ENCODE results near the gene ARHGAP42.

GRCh38 chr11:100760744-100761143, 73.7 kb downstream of the ARHGAP42 start:
- TF ChIP-seq, protein P1, sequence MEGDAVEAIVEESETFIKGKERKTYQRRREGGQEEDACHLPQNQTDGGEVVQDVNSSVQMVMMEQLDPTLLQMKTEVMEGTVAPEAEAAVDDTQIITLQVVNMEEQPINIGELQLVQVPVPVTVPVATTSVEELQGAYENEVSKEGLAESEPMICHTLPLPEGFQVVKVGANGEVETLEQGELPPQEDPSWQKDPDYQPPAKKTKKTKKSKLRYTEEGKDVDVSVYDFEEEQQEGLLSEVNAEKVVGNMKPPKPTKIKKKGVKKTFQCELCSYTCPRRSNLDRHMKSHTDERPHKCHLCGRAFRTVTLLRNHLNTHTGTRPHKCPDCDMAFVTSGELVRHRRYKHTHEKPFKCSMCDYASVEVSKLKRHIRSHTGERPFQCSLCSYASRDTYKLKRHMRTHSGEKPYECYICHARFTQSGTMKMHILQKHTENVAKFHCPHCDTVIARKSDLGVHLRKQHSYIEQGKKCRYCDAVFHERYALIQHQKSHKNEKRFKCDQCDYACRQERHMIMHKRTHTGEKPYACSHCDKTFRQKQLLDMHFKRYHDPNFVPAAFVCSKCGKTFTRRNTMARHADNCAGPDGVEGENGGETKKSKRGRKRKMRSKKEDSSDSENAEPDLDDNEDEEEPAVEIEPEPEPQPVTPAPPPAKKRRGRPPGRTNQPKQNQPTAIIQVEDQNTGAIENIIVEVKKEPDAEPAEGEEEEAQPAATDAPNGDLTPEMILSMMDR (IDR thresholded peaks at IDR 0.05): no peak
- no peak for TF ChIP-seq POLR2A (IDR thresholded peaks at IDR 0.05; ENCODE audit: low read depth)
